Cardiac septum (tissue), 1 donor: ENCODE measurements around the gene WDHD1. TPM values are rescaled to one million over a fixed set of nuclear protein-coding genes. Genes with fewer than 3 reads are reported as not detected.
"Not testable (repeated sequence)": the region's sequence is repeated elsewhere in the genome, so short reads cannot be mapped to it uniquely, and the experiment has no call there.

Experiments used
- DNase-seq: peaks from one replicate; pipeline ENCODE4 v3.0.0-alpha.2; 2020; ENCODE audit warnings: low spot score
- intact Hi-C: fragments of 100-400 bp; cut with DNase I; formaldehyde crosslinking; loops from one replicate; pipeline ENCODE4 v1.14.0; 2022
- total RNA-seq: library from RNA; stranded (reverse); fragmentation: NEBNext Ultra II Directional; extraction: Animal tissue kit (Norgen Biotek cat#: 25700); gene quantifications from one replicate; pipeline ENCODE4 v1.2.1, GENCODE V29; 2021
- donor health status: DM: no; HTN: no; CAD: no.

WDHD1 gene
- total RNA-seq, 1 donor from 2014 or later = 1.8 TPM

DNA sequence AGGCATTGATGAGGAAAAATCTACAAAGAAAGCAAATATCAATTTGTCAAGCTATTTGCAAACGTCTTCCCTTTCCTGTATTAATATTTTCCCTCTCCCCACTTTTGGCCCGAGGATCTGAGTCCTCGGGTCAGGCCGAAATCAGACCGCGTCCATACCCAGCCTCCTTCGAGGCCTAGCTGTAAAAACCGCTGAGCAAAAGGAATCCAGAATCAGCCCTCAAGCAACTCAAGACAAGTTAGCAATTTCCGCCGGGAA lies 24.2 kb upstream of the WDHD1 start:
- no peak for DNase-seq
- intact Hi-C loops = loop anchor here (2.0 to 10.0 kb wide), 3 partner anchors 24 to 146 kb away; partner anchors contain the start of genes GCH1, SOCS4 and WDHD1

DNA sequence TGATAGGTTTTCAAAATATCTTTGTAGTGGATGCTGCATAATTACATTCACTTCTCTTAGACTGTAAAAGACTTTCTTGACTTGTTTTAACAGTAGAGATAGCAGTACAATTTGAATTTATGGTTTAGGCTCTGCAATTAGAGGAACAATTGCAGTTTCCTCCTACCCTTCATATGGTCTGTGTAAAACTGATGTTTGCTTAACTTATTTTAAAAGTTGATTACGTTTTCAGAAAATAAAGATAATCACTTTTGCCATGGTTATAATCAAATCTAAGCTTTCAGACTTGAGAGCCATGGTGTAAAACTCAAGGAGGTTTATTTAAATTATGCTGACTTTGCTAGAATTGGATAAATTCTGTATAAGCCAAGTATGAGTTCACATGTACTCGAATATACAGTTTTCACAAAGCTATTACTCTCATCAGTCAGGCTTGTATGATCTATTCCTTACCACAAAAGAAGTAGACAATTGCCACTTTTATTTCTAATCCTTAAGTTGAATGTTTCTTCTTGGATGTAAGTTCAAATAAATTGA lies 22.1 kb upstream of the WDHD1 start:
- DNase-seq = no peak
- intact Hi-C loops = no loop called here

DNA sequence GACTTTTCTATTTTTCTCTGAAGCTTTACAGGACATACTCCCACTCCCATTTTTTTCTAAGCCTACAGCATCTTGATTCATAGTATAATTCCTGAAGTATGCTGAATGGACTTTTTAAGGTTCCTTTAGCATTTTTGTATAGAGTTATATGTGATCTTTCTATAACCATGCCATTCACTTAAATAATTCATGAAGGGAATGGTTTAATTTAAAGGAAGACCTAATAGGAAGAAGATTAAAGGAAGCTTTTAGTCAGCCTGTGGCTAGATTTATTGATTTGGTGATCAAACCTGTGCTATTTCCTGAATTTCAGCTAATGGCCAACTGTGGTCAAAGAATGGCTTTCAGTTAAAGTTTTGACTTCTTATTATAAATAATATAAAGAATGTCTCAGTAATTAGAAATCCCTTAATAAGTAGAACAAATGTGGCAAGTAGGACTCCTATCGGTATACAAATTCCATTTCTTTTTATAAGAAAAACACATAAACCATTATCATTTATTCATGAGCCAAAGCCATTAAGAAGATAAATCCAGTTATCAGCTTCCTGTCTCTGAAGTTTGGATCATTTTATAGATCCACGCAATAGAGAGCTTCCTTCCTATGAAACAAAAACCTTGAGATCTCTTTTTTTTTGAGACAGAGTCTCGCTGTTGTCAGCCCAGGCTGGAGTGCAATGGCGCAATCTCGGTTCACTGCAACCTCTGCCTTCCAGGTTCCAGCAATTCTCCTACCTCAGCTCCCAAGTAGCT lies 20.6 kb upstream of the WDHD1 start:
- no peak for DNase-seq
- intact Hi-C loops = no loop called here

DNA sequence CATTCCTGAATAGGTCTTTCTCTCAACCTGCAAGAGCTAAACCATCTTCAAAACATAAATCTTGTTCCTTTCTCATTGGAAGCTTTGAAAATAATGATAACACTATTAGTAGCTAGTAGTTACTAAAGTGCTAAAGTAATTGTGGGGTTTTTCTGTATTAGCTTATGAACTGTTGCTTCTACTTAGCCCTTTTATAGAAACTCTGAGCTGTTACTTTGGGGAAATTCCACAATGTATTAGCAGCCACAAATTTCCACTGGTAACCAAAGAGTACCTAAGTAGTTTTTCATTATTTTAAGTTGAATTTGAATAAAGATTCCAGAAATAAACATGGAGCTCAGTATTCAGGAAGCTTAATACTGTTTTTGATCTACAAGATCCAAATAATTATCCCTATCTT lies 18.2 kb upstream of the WDHD1 start:
- intact Hi-C loops = no loop called here
- no peak for DNase-seq

DNA sequence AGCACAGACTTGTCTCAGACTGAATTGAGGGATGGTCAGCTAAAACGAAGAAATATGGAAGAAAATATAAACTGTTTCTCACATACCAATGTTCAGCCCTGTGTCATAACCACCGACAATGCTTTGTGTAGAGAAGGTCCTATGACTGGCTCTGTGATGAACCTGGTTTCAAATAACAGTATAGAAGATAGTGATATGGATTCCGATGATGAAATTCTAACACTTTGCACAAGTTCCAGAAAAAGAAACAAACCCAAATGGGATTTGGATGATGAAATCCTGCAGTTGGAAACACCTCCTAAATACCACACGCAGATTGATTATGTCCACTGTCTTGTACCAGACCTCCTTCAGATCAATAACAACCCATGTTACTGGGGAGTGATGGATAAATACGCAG lies 16.6 kb upstream of the WDHD1 start:
- intact Hi-C loops = no loop called here
- DNase-seq = no peak

DNA sequence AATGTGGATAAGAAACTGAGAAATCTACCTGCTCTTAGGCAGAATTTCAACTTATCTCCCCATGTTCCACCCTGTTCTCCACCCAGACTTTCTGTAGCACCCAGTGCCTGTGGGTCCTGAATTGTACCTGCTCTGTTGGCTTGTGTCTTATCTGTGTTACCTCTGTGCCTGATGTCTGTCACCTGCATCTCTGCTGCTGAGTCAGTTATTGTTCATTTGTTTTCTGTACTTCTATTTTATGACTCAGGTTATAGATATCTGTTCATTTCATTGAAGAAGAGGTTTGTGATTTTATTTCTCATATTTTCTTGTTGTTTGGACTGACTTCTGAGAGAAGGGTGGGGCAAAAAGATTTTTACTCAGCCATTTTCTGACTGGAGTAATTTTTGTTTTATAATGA lies 11.8 kb upstream of the WDHD1 start:
- intact Hi-C loops = no loop called here
- no peak for DNase-seq

DNA sequence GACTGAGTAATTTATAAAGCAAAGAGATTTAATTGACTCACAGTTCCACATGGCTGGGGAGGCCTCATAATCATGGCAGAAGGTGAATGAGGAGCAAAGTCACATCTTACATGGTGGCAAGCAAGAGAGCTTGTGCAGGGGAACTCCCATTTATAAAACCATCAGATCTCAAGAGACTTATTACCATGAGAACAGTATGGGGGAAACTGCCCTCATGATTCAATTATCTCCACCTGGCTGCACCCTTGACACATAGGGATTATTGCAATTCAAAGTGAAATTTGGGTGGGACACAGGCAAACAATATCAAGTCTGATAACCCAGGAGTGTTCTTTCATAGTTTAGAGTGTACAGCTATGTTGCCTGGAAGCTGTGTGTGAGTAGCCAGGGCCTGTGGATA lies 11.1 kb upstream of the WDHD1 start:
- DNase-seq, intact Hi-C loops: not testable (repeated sequence)

DNA sequence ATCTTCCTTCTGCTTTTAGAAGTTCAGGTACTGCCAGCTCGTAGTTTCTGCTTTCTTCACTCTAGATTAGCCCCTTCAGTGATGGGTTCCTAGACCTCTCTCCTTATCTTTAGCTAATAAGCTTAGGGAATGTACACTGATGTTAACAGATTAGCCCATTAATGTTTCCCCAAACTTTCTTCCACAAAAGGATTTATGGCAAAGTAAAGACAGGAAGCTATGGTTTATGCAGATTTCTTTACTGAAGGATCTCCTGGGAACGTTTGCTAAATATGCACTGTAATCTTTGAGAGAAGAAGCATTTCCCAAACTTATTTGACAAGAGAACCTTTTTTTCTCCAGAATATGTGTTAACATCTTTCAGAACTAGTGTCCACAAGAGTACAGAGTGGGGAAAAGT lies 4.3 kb upstream of the WDHD1 start:
- DNase-seq = no peak
- intact Hi-C loops = no loop called here

DNA sequence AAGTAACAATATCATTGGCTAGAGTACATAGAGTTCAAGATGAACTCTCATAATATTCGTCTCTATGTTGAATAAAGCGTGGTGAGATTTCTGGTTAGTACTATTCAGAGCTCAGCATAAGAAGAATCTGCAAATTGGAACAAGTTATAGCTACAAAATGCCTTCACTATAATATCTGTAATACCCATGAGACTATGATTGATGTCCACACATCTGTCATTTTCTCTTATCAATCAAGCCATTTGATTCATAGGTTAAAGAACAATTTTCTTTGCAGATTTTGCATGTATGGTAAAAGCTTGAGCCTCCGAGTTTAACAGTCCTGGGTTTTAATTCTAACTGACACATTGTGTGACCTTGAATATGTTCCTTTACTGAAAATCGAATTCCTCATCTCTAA lies 1.6 kb upstream of the WDHD1 start:
- DNase-seq = no peak
- intact Hi-C loops = no loop called here

DNA sequence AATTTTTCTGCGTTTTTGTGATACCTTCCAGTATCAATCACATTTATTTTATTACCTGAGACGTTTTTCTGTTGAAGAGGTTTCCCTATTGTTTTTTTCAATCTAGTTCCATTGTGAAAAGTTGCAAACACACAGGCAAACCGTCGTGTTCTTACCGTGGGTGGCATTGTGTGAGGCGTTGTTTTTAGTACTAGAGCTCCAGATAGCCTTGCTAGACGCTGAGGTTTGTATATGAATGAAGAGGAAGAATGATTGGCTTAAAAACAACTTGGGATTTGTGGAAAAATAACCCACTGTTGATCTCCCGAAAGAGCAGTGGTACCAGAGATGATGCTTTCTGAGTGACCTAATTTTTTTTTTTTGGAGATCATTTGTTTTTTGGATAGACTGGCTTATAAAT lies 1.2 kb upstream of the WDHD1 start:
- DNase-seq = no peak
- intact Hi-C loops = no loop called here

DNA sequence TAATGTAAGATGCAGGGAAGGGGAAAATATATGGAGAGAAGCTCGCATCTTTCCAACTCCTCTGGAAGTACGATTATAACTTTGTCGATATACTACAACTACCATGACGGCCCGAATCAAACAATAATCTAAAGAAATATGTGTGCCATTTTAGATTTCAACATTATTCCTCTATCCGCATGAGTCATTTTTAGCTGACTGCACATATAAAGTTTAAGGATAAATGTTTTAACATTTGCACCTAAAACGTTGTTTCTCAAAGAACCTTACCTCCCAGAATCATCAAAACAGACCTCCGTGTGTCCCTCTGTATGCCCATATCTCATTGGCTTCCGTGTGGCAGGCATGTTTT lies 482 bp downstream of the WDHD1 start:
- DNase-seq = no peak
- intact Hi-C loops = loop anchor here (2.0 kb wide), 1 partner anchor 24 kb away; the partner anchor contains the start of gene MAPK1IP1L

DNA sequence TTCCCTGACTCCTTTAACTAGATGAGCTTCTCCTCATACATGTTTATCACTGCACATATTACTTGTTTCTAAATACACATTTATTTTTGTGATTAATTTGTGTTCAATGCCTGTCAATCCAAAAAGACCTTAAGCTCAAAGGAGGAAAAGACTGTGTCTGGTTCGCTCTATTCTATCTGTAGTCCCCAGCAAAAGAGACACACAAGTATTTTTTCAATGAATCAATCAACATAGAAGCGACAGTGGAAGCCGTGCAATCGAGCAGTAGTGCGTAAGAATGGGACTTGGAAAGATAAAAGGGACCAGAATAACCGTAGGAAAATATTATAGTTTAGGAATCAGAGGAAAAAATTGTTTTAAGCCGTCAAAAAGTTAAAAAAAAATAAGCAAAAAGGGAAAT lies 951 bp downstream of the WDHD1 start:
- DNase-seq = no peak
- intact Hi-C loops = loop anchor here (2.0 kb wide), 1 partner anchor 25 kb away; the partner anchor contains the start of gene MAPK1IP1L

DNA sequence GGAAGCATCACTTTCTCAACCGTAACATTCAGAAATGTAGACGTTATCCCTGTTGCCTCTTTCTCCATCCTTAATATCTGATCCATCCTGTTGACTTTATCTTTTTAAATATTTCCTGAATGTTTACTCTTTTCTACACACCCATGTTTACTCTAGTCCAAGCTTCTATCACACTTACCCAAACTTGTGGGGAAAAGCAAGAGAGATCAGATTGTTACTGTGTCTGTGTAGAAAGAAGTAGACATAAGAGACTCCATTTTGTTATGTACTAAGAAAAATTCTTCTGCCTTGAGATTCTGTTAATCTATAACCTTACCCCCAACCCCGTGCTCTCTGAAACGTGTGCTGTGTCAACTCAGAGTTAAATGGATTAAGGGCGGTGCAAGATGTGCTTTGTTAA lies 2.5 kb downstream of the WDHD1 start:
- DNase-seq, intact Hi-C loops: not testable (repeated sequence)

DNA sequence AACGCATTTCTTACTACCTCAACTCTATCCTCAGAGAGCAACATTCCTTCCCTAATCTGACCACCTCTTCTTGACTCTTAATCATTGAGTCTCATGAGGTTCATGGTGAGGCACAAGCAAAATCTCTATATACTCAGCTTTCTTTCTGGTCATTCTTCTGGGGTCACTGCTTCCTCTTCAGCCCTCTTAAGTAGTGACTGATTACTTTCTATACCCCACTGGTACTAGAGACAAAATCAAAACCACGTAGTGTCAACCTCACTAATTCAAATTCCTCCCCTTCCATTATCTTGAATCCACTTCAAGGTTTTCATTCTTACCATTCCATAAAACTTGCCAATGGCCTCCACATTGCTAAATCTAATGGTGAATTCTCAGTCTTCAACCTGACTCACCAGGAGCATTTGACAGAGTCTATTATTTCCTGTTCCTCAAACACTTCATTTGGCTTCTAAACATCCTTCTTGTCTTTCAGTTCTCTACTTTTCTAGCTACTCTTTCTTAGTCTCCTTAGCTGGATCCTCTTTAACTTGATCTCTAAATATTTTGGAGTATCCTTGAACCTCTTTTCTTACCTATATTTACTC lies 6.8 kb downstream of the WDHD1 start:
- intact Hi-C loops = no loop called here
- DNase-seq = no peak

DNA sequence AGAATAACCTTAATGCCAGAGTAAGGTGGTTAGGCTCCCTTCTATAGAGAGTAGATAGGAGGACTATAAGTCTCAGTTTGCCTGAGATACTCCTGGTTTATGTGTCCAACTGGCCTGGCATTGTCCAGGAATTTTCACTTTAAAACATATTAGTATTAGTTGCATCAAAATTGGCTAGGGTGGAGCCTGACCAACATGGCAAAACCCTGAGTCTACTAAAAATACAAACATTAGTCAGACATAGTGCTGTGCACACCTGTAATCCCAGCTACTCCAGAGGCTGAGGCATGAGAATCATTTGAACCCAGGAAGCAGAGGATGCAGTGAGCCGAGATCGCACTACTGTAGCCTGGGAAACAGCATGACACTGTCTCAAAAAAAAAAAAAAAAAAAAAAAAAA lies 11.9 kb downstream of the WDHD1 start:
- no peak for DNase-seq
- intact Hi-C loops = no loop called here

DNA sequence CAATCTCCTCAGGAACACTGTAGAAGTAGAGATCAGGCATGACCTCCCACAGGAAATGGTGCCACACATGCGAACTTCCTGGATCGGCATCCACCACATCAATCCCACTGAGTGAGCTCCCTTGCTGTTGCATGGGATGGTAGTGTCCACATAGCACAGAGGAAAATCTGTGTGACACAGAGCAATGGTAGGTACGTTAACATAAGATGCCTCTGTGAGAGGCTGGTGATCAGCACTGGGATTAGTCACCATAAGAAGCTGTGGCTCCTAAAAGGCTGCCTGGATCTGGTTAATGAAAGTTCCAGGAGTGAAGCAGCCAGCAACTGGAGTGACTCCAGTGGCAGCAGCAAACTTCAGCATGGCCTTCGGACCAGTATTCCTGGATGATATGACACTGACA lies 21.8 kb downstream of the WDHD1 start:
- no peak for DNase-seq
- intact Hi-C loops = no loop called here

DNA sequence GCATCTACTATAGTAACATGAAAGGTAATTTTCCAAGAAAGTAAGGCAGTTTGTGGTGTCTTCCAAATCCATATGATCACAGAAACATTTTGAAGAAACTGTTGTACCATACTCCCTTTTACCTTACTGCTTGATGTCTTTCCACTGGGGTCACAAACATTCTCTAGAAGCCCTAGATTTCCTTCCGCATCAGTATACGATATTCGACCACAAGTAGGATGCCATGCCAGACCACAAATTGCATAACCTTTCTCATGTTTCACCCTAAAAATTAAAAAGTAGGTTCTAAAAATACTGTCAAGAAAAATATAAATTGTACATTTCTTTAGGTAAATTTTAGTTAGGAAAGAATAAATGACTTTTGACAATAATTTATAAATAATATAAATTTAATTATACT lies 26.5 kb downstream of the WDHD1 start:
- DNase-seq = no peak
- intact Hi-C loops = no loop called here

DNA sequence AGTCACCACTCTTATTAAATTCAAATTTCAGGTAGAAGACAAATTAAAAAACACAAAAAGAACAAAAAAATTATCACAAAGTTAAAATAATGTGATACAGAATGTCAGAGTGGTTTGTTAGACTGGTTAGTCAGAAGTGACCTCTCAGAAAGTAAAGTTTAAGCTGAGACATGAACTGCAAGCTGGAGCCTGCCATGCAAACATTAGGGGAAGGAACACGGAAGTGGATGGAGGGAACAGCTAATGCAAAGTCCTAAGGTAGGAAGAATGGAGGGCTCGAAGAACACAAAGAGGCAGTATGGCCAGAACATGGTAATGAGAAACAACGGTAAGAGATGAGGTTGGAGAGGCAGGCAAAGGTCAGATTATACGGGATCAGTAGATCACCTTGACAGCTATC lies 41.7 kb downstream of the WDHD1 start:
- DNase-seq = no peak
- intact Hi-C loops = no loop called here

DNA sequence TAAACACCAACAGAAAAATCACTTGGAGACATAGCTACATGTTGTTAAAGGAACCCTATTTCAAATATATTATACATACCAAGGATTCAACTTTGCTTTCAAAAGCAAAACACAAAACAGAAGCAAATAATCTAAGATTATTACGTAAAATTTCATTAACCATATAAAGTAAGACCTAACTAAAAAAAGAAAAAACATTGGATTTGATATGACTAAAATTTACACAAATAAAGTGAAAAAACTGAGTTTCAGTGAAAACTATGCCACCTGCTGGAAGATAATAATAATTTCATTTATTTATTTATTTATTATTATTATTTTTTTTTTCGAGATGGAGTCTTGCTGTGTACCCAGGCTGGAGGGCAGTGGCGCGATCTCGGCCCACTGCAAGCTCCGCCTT lies 45.2 kb downstream of the WDHD1 start:
- DNase-seq = no peak
- intact Hi-C loops = no loop called here

DNA sequence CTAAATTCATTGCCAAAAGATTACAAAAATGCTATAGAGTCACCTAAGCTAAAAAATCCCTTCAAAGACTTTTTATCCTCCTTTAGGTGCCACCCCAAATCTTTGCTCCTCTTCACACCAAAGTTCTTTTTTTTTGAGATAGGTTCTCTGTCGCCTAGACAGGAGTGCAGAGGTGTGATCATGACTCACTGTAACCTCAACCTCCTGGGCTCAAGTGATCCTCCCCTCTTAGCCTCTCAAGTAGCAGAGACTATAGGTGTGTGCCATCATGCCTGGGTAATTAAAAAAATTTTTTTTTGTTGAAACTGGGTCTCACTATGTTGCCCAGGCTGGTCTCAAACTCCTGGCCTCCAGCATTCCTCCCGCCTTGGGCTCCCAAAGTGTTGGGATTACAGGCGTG lies 47.9 kb downstream of the WDHD1 start:
- intact Hi-C loops = no loop called here
- DNase-seq = no peak

DNA sequence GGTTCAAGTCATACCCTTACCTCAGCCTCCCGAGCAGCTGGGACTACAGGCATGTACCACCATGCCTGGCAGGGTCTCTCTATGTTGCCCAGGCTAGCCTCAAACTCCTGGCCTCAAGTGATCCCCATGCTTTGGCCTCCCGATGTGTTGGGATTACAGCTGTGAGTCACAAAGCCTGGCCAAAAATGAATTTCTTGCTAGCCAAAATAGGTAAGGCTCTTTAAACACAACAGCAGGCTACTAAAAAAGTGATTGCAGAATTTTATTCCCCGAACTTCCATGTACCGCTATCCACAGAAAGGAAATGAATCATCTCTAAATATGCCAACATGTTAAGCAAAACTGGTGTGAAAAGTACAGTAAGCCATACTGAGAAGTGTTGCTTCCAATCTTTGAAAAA lies 50.6 kb downstream of the WDHD1 start:
- intact Hi-C loops = no loop called here
- no peak for DNase-seq

DNA sequence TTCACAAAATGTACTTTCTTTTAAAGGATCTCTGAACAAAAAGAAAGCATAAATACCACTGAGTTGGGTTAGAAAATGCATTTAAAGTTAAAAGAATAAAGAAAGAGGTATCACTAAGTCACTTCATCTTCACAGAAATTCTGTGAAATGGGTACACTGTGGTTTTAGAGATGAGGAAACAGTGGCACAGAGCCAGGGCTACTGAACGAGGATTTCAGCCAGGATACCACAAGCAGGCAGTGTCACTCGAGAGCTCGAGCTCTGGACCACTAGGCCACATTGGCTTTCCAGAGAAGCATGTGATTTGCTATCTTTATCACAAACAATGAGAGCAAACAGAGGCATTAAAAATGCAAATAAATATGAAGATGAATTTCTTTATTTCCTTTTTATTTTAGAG lies 51.0 kb downstream of the WDHD1 start:
- intact Hi-C loops = no loop called here
- DNase-seq = no peak
